GM12875 (cell line): ENCODE measurements around the gene CCL7.

Source experiments
- H3K4me3 ChIP-seq: one replicate; pipeline ENCODE4 v1.5.1; 2011; ENCODE audit warnings: low read depth, low read length, control low read depth
- CTCF ChIP-seq: IDR thresholded peaks from 2 replicates; pipeline ENCODE4 v1.5.1; 2011; ENCODE audit warnings: low read depth, mild to moderate bottlenecking, control low read depth, inconsistent platforms, low read length, moderate library complexity, borderline replicate concordance; ENCODE audit not compliant: insufficient read depth

Gene CCL7

GRCh38 chr17:34318474-34318873 lies 48.5 kb downstream of the CCL7 start:
- no peak overlapping the region for H3K4me3 ChIP-seq
- peak; percentile 24; the same call in 1 of the 2 replicates for TF ChIP-seq CTCF

GRCh38 chr17:34319039-34319483 lies 49.0 kb downstream of the CCL7 start, which contains the start of gene CCL8:
TSS of gene CCL8 (plus strand) at chr17:34319435. CDS start at chr17:34319502, 67 bp downstream.
- no peak within 1 kb of the TSS for H3K4me3 ChIP-seq
- no peak for TF ChIP-seq CTCF
